ENCODE results near the gene ARL5C. TPM values are rescaled to one million over a fixed set of nuclear protein-coding genes. Genes with fewer than 3 reads are reported as not detected.
A peak's percentile ranks its signal among the peaks of the same experiment; 100 is the strongest.

The ARL5C gene
- polyA plus RNA-seq, 1 donor (not counting 4 experiments of a cell fraction or from before 2014, with no cell fraction given), result not detected

DNA sequence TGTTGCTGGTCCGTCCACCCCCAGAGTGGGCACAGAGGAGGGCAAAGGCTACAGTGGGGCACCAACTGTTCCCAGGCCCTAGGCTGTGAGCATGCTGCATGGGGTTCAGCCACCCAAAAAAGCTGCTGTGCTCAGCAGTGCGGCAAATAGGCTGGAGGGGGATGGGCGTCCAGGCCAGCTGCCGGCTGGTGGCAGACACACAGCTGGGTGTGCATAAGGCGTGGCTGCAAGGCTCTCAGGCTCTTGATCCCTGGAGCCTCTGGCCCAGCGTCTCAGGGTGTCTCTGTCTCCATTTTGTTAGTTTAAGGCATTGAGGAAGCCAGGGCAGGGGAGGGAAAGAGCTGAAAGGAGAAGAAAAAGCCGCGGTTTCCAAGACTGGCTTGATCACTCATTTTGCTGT is 42.9 kb upstream of the ARL5C start:
- Histone ChIP-seq H3K4me1 (ENCODE audit: control insufficient read depth, extremely low read depth, insufficient read depth, low read length) (peaks cover 10% of the 10 kb centered on the region), H4K20me1 (ENCODE audit: control insufficient read depth, extremely low read depth, insufficient read depth, low read length) (peaks cover 4% of the 10 kb centered on the region), H3K4me2 (ENCODE audit: control insufficient read depth, extremely low read depth, insufficient read depth, low read depth, low read length) (peak overlapping the region; percentile 6), H3K79me2 (ENCODE audit: control insufficient read depth, insufficient read depth, low read length) (no peaks in the 10 kb centered on the region), H2AFZ (ENCODE audit: control insufficient read depth, low read length) (no peak overlapping the region), H3K27ac (ENCODE audit: control insufficient read depth, insufficient read depth, low read length) (no peak overlapping the region), H3K4me3 (ENCODE audit: control insufficient read depth in 2 of 3, extremely low read depth in 1 of 3, insufficient read depth in 2 of 3, low read depth in 1 of 3, low read length in 3 of 3) (no peak overlapping the region), H3K9me1 (ENCODE audit: control insufficient read depth, extremely low read depth, insufficient read depth, low read length) (no peaks in the 10 kb centered on the region), H3K9ac (ENCODE audit: control insufficient read depth, extremely low read depth, insufficient read depth, low read length) (no peak overlapping the region), H3K9me3 (ENCODE audit: control insufficient read depth, low read depth, low read length) (no peaks in the 10 kb centered on the region), H3K27me3 (ENCODE audit: control insufficient read depth, extremely low read depth, insufficient read depth, low read length) (peaks cover 44% of the 10 kb centered on the region), H3K36me3 (ENCODE audit: control insufficient read depth in 2 of 2, extremely low read depth in 1 of 2, insufficient read depth in 2 of 2, low read length in 2 of 2) (peaks cover 8 to 13% of the 10 kb centered on the region in 2 experiments)
- dilution Hi-C loops (cut with MboI; ENCODE audit: extremely low pct_ligation_motif_present, low sequenced_read_pairs), result no loop called here
- TF ChIP-seq EZH2 (IDR thresholded peaks at IDR 0.05; ENCODE audit: low read length), result no peak
- DNase-seq (ENCODE audit: low read depth, low spot score) (no peak), FAIRE-seq (no peak)

DNA sequence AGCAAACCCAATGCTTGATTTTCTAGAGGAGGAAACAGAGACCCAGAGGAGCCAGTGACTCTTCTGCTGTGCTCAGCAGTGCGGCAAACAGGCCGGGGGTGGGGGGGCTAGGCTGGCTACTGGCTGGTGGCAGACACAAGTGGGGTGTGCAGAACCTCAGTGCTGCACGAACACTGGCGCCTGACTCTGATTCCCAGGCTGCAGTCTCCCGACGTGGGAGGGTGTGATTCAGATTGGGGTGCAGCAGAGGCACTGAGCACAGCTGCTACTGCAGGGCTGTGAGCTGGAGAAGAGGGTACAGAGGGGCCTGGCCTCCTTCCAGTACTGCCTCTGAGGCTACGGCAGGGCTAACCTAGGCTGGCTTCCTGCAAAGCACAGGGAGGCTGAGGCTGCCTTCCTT is 42.2 kb upstream of the ARL5C start:
- peaks cover 41% of the 10 kb centered on the region for H3K27me3 ChIP-seq (ENCODE audit: control insufficient read depth, extremely low read depth, insufficient read depth, low read length)
- no peaks in the 10 kb centered on the region for H3K9me3 ChIP-seq (ENCODE audit: control insufficient read depth, low read depth, low read length)
- H3K27ac ChIP-seq (ENCODE audit: control insufficient read depth, insufficient read depth, low read length), result no peak overlapping the region
- DNase-seq (ENCODE audit: low read depth, low spot score), result no peak
- H3K4me1 ChIP-seq (ENCODE audit: control insufficient read depth, extremely low read depth, insufficient read depth, low read length), result peaks cover 10% of the 10 kb centered on the region
- no peak overlapping the region for H3K9ac ChIP-seq (ENCODE audit: control insufficient read depth, extremely low read depth, insufficient read depth, low read length)
- no peaks in the 10 kb centered on the region for H3K79me2 ChIP-seq (ENCODE audit: control insufficient read depth, insufficient read depth, low read length)
- peaks cover 4% of the 10 kb centered on the region for H4K20me1 ChIP-seq (ENCODE audit: control insufficient read depth, extremely low read depth, insufficient read depth, low read length)
- H3K4me3 ChIP-seq (ENCODE audit: control insufficient read depth in 2 of 3, extremely low read depth in 1 of 3, insufficient read depth in 2 of 3, low read depth in 1 of 3, low read length in 3 of 3), result no peak overlapping the region
- no peak for FAIRE-seq
- H3K9me1 ChIP-seq (ENCODE audit: control insufficient read depth, extremely low read depth, insufficient read depth, low read length), result no peaks in the 10 kb centered on the region
- TF ChIP-seq EZH2 (IDR thresholded peaks at IDR 0.05; ENCODE audit: low read length), result no peak
- TF ChIP-seq, protein P1, sequence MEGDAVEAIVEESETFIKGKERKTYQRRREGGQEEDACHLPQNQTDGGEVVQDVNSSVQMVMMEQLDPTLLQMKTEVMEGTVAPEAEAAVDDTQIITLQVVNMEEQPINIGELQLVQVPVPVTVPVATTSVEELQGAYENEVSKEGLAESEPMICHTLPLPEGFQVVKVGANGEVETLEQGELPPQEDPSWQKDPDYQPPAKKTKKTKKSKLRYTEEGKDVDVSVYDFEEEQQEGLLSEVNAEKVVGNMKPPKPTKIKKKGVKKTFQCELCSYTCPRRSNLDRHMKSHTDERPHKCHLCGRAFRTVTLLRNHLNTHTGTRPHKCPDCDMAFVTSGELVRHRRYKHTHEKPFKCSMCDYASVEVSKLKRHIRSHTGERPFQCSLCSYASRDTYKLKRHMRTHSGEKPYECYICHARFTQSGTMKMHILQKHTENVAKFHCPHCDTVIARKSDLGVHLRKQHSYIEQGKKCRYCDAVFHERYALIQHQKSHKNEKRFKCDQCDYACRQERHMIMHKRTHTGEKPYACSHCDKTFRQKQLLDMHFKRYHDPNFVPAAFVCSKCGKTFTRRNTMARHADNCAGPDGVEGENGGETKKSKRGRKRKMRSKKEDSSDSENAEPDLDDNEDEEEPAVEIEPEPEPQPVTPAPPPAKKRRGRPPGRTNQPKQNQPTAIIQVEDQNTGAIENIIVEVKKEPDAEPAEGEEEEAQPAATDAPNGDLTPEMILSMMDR (optimal IDR thresholded peaks at IDR 0.05 in 1 of 3, IDR thresholded peaks at IDR 0.05 in 1 of 3, conservative IDR thresholded peaks at IDR 0.05 in 1 of 3; ENCODE audit: extremely low read depth in 1 of 3, insufficient read depth in 2 of 3, low read length in 3 of 3), result no peak
- no peak overlapping the region for H3K4me2 ChIP-seq (ENCODE audit: control insufficient read depth, extremely low read depth, insufficient read depth, low read depth, low read length)
- H3K36me3 ChIP-seq (ENCODE audit: control insufficient read depth in 2 of 2, extremely low read depth in 1 of 2, insufficient read depth in 2 of 2, low read length in 2 of 2), result peaks cover 14 to 19% of the 10 kb centered on the region in 2 experiments
- no peak overlapping the region for H2AFZ ChIP-seq (ENCODE audit: control insufficient read depth, low read length)
- dilution Hi-C loops (cut with MboI; ENCODE audit: extremely low pct_ligation_motif_present, low sequenced_read_pairs), result no loop called here

- DNase-seq (ENCODE audit: low read depth, low spot score), result no peak
- no peak for FAIRE-seq
- dilution Hi-C loops (cut with MboI; ENCODE audit: extremely low pct_ligation_motif_present, low sequenced_read_pairs), result no loop called here
These were observed 39.2 kb upstream of the ARL5C start for GRCh38 chr17:39205112-39205526.

More at GRCh38 chr17:39205112-39205526, 39.2 kb upstream of the ARL5C start:
- Histone ChIP-seq H3K27me3 (ENCODE audit: control insufficient read depth, extremely low read depth, insufficient read depth, low read length) (peaks cover 16% of the 10 kb centered on the region), H2AFZ (ENCODE audit: control insufficient read depth, low read length) (no peak overlapping the region), H3K4me2 (ENCODE audit: control insufficient read depth, extremely low read depth, insufficient read depth, low read depth, low read length) (no peak overlapping the region), H3K9me3 (ENCODE audit: control insufficient read depth, low read depth, low read length) (no peaks in the 10 kb centered on the region), H3K79me2 (ENCODE audit: control insufficient read depth, insufficient read depth, low read length) (peaks cover 28% of the 10 kb centered on the region), H4K20me1 (ENCODE audit: control insufficient read depth, extremely low read depth, insufficient read depth, low read length) (peaks cover 14% of the 10 kb centered on the region), H3K9ac (ENCODE audit: control insufficient read depth, extremely low read depth, insufficient read depth, low read length) (no peak overlapping the region), H3K4me1 (ENCODE audit: control insufficient read depth, extremely low read depth, insufficient read depth, low read length) (peaks cover 20% of the 10 kb centered on the region), H3K4me3 (ENCODE audit: control insufficient read depth in 2 of 3, extremely low read depth in 1 of 3, insufficient read depth in 2 of 3, low read depth in 1 of 3, low read length in 3 of 3) (no peak overlapping the region), H3K36me3 (ENCODE audit: control insufficient read depth in 2 of 2, extremely low read depth in 1 of 2, insufficient read depth in 2 of 2, low read length in 2 of 2) (peaks cover 22 to 31% of the 10 kb centered on the region in 2 experiments), H3K27ac (ENCODE audit: control insufficient read depth, insufficient read depth, low read length) (no peak overlapping the region), H3K9me1 (ENCODE audit: control insufficient read depth, extremely low read depth, insufficient read depth, low read length) (no peaks in the 10 kb centered on the region)
- no peak for TF ChIP-seq EZH2 (IDR thresholded peaks at IDR 0.05; ENCODE audit: low read length)
- TF ChIP-seq, protein P1 (optimal IDR thresholded peaks at IDR 0.05 in 1 of 3, IDR thresholded peaks at IDR 0.05 in 1 of 3, conservative IDR thresholded peaks at IDR 0.05 in 1 of 3; ENCODE audit: extremely low read depth in 1 of 3, insufficient read depth in 2 of 3, low read length in 3 of 3), result no peak
